Measurements from ENCODE around the gene RING1. TPM values are rescaled to one million over a fixed set of nuclear protein-coding genes. Genes with fewer than 3 reads are reported as not detected.

Gene RING1
- total RNA-seq, 2 donors from 2014 or later = 7.5 to 13.9 TPM

DNA sequence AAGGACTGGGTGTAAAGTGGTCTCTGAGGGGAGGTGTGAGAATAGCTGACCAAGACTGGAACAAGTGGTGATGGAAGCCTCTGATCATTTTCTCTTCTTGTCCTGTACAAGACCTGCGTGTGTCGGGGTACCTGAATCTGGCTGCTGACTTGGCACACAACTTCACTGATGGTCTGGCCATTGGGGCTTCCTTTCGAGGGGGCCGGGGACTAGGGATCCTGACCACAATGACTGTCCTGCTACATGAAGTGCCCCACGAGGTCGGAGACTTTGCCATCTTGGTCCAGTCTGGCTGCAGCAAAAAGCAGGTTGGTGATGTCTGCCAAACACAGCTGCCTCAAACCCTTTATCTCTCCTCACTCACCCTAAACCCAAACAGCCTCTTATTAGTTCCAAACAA is 5.5 kb upstream of the RING1 start:
- no peaks in the 10 kb centered on the region for H3K27me3 ChIP-seq
- H3K27ac ChIP-seq = no peak overlapping the region
- H3K4me1 ChIP-seq = peaks cover 0 to 69% of the 10 kb centered on the region in 2 donors
- H3K4me3 ChIP-seq = no peak overlapping the region
- DNase-seq (ENCODE audit: low spot score) = no peak
- peaks cover 24% of the 10 kb centered on the region for H3K36me3 ChIP-seq
- TF ChIP-seq, protein P1, sequence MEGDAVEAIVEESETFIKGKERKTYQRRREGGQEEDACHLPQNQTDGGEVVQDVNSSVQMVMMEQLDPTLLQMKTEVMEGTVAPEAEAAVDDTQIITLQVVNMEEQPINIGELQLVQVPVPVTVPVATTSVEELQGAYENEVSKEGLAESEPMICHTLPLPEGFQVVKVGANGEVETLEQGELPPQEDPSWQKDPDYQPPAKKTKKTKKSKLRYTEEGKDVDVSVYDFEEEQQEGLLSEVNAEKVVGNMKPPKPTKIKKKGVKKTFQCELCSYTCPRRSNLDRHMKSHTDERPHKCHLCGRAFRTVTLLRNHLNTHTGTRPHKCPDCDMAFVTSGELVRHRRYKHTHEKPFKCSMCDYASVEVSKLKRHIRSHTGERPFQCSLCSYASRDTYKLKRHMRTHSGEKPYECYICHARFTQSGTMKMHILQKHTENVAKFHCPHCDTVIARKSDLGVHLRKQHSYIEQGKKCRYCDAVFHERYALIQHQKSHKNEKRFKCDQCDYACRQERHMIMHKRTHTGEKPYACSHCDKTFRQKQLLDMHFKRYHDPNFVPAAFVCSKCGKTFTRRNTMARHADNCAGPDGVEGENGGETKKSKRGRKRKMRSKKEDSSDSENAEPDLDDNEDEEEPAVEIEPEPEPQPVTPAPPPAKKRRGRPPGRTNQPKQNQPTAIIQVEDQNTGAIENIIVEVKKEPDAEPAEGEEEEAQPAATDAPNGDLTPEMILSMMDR (IDR thresholded peaks at IDR 0.05) = no peak
- no peaks in the 10 kb centered on the region for H3K9me3 ChIP-seq

DNA sequence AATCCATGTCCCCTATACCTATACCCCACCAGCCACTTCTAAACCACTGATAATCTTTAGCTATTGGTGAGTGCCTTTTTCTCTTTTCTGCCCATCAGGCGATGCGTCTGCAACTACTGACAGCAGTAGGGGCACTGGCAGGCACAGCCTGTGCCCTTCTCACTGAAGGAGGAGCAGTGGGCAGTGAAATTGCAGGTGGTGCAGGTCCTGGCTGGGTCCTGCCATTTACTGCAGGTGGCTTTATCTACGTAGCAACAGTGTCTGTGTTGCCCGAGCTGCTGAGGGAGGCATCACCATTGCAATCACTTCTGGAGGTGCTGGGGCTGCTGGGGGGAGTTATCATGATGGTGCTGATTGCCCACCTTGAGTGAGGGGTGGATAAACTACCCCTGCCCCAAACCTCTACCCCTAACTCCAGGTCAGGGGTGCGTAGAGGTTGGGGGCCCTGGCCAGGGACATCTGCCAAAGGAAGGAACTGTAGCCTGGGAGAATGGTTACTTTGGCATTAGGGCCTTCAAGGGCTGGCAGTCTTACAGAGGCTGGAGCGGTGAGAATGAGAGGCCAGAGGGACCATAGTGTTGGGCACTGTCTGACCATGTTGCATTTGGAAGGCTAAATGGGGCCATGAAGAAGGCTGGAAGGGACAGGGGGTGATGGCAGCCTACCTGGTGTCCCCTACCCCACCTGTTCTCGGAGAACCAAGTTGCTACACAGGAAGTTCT is 4.7 kb upstream of the RING1 start:
- no peak for DNase-seq (ENCODE audit: low spot score)
- peaks cover 24% of the 10 kb centered on the region for H3K36me3 ChIP-seq
- TF ChIP-seq, protein P1 (IDR thresholded peaks at IDR 0.05) = no peak
- H3K4me1 ChIP-seq = peaks cover 0 to 62% of the 10 kb centered on the region in 2 donors
- H3K27me3 ChIP-seq = no peaks in the 10 kb centered on the region
- no peak overlapping the region for H3K27ac ChIP-seq
- peak overlapping the region in 1 of 2 donors; percentile 66 for H3K4me3 ChIP-seq
- H3K9me3 ChIP-seq = no peaks in the 10 kb centered on the region

DNA sequence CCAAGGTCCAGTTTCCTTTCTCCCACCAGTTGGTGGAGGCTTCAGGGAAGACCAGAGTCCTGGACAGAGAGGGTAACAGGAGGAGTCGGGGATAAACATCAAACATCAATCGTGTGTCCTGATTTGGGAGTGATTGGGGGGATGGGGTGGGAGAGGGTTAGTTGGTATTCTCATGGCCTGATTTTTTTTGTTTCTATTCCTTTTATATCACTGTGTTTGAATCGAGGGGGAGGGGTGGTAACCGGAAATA is 4.2 kb upstream of the RING1 start:
- DNase-seq (ENCODE audit: low spot score) = no peak
- Histone ChIP-seq H3K27ac (no peak overlapping the region), H3K36me3 (peaks cover 24% of the 10 kb centered on the region), H3K4me3 (peak overlapping the region in 1 of 2 donors; percentile 66), H3K27me3 (no peaks in the 10 kb centered on the region), H3K4me1 (peaks cover 0 to 63% of the 10 kb centered on the region in 2 donors), H3K9me3 (no peaks in the 10 kb centered on the region)
- TF ChIP-seq, protein P1 (IDR thresholded peaks at IDR 0.05) = no peak

GRCh38 chr6:33204415-33205190 is 3.7 kb upstream of the RING1 start, which contains the start of gene HSD17B8:
HSD17B8 (plus strand) TSS chr6:33204655; CDS start chr6:33204669, 14 bp downstream.
- peaks cover 0 to 60% of the 10 kb centered on the region in 2 donors for H3K4me1 ChIP-seq
- peak within 1 kb of the TSS; percentile 52 to 64 for H3K27ac ChIP-seq

GRCh38 chr6:33205191-33206026 is 2.9 kb upstream of the RING1 start:
- H3K9me3 ChIP-seq = no peaks in the 10 kb centered on the region
- DNase-seq (ENCODE audit: low spot score) = no peak
- peaks cover 0 to 58% of the 10 kb centered on the region in 2 donors for H3K4me1 ChIP-seq
- no peaks in the 10 kb centered on the region for H3K27me3 ChIP-seq
- peaks cover 34% of the 10 kb centered on the region for H3K36me3 ChIP-seq
- TF ChIP-seq, protein P1 (IDR thresholded peaks at IDR 0.05) = no peak
- peak overlapping the region; percentile 60 to 66 for H3K4me3 ChIP-seq
- peak overlapping the region; percentile 52 to 64 for H3K27ac ChIP-seq

More at GRCh38 chr6:33204415-33205190, 3.7 kb upstream of the RING1 start, which contains the start of gene HSD17B8:
- Histone ChIP-seq H3K4me3 (peak within 1 kb of the TSS; percentile 60 to 66), H3K9me3 (no peaks in the 10 kb centered on the region), H3K36me3 (peaks cover 27% of the 10 kb centered on the region), H3K27me3 (no peaks in the 10 kb centered on the region)
- DNase-seq (ENCODE audit: low spot score) = peak; percentile 95
- TF ChIP-seq, protein P1 (IDR thresholded peaks at IDR 0.05) = no peak
